ENCODE measurements around the gene PIP5K1A. TPM values are rescaled to one million over a fixed set of nuclear protein-coding genes. Genes with fewer than 3 reads are reported as not detected.

The PIP5K1A gene
- total RNA-seq, 1 experiment from 2014 or later = 63.3 TPM

DNA sequence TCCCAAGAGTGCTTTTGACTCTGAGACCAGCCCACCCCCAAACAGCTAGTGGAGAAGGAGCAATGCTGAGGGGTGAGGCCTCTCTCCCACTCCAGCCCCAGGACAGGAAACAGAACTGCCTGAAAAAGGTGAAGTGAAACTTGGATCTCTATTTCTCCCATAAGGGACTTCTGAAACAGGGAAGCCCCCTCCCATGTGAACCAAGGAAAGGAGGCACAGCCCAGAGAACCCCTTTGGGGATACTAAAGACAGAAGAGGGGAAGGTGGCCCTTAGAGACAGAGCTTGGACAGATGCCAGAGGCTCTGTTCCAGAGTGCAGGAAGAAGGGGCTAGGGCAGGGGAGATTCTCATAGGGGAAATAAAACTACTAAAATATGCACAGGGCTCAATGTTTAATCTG lies 39.0 kb upstream of the PIP5K1A start:
- no TSS peak for BruUV-seq (replicated peaks)
- Histone ChIP-seq H3K27ac (ENCODE audit: low read length) (no peak overlapping the region), H3K4me3 (ENCODE audit: low read length) (no peak overlapping the region), H3K79me2 (ENCODE audit: low read length) (peaks cover 5% of the 10 kb centered on the region), H3K4me1 (ENCODE audit: insufficient read depth, low read length) (peaks cover 4% of the 10 kb centered on the region), H3K9me2 (replicated peaks; ENCODE audit: low read length) (no peaks in the 10 kb centered on the region), H3K36me3 (ENCODE audit: low read depth, low read length) (peaks cover 5% of the 10 kb centered on the region; the same call in 1 of the 2 replicates), H2AFZ (ENCODE audit: low read length) (no peak overlapping the region), H4K20me1 (ENCODE audit: low read length) (no peaks in the 10 kb centered on the region), H3K9ac (ENCODE audit: low read length) (no peak overlapping the region), H3K4me2 (ENCODE audit: low read length) (no peak overlapping the region), H3K9me3 (ENCODE audit: low read length) (no peaks in the 10 kb centered on the region), H3F3A (ENCODE audit: low read length, unreplicated experiment) (no peaks in the 10 kb centered on the region), H3K27me3 (ENCODE audit: low read length) (no peaks in the 10 kb centered on the region)
- ATAC-seq (no peak), DNase-seq (no peak)
- intact Hi-C loops (cut with micrococcal nuclease) = loop anchor here (10.0 kb wide), 1 partner anchor 135 kb away; no protein-coding TSS in a partner anchor
- TF ChIP-seq CTCF (conservative IDR thresholded peaks at IDR 0.05; ENCODE audit: low read depth, low read length) (no peak), EZH2phosphoT487 (IDR thresholded peaks at IDR 0.05; ENCODE audit: borderline replicate concordance, low read length) (no peak), EZH2 (IDR thresholded peaks at IDR 0.05; ENCODE audit: low read length, unreplicated experiment) (no peak)
- ChIA-PET CTCF (interaction anchor here (1.3 kb wide), 1 partner anchor 60 kb away, joined by 4 read pairs; no protein-coding TSS in a partner anchor), POLR2A (ENCODE audit: unreplicated experiment) (no interaction called here)

GRCh38 chr1:151164732-151165280 lies 33.5 kb upstream of the PIP5K1A start:
- DNase-seq (no peak), ATAC-seq (peak; percentile 1; the same call in 1 of the 2 replicates)
- Histone ChIP-seq H4K20me1 (ENCODE audit: low read length) (no peaks in the 10 kb centered on the region), H3K4me1 (ENCODE audit: insufficient read depth, low read length) (peaks cover 18% of the 10 kb centered on the region), H3F3A (ENCODE audit: low read length, unreplicated experiment) (no peaks in the 10 kb centered on the region), H3K79me2 (ENCODE audit: low read length) (peaks cover 32% of the 10 kb centered on the region), H3K4me2 (ENCODE audit: low read length) (peak overlapping the region; percentile 94), H3K9me3 (ENCODE audit: low read length) (no peaks in the 10 kb centered on the region), H2AFZ (ENCODE audit: low read length) (peak overlapping the region; percentile 96), H3K4me3 (ENCODE audit: low read length) (peak overlapping the region; percentile 85), H3K36me3 (ENCODE audit: low read depth, low read length) (peaks cover 5% of the 10 kb centered on the region; the same call in 1 of the 2 replicates), H3K9ac (ENCODE audit: low read length) (peak overlapping the region; percentile 87), H3K9me2 (replicated peaks; ENCODE audit: low read length) (no peaks in the 10 kb centered on the region), H3K27me3 (ENCODE audit: low read length) (no peaks in the 10 kb centered on the region), H3K27ac (ENCODE audit: low read length) (no peak overlapping the region)
- POLR2A ChIA-PET (ENCODE audit: unreplicated experiment) = no interaction called here
- intact Hi-C loops (cut with micrococcal nuclease) = no loop called here
- TF ChIP-seq EZH2phosphoT487 (IDR thresholded peaks at IDR 0.05; ENCODE audit: borderline replicate concordance, low read length) (no peak), EZH2 (IDR thresholded peaks at IDR 0.05; ENCODE audit: low read length, unreplicated experiment) (no peak)
- BruUV-seq (replicated peaks) = no TSS peak
- CTCF ChIA-PET = interaction anchor here (0.7 to 1.6 kb wide), 2 partner anchors 65 to 87 kb away, joined by 3 to 12 read pairs; no protein-coding TSS in a partner anchor

GRCh38 chr1:151165281-151165737 lies 33.0 kb upstream of the PIP5K1A start:
- peak; percentile 37 for ATAC-seq
- Histone ChIP-seq H3F3A (ENCODE audit: low read length, unreplicated experiment) (no peaks in the 10 kb centered on the region), H2AFZ (ENCODE audit: low read length) (peak overlapping the region; percentile 96), H3K4me1 (ENCODE audit: insufficient read depth, low read length) (peaks cover 18% of the 10 kb centered on the region), H3K79me2 (ENCODE audit: low read length) (peaks cover 32% of the 10 kb centered on the region), H3K9me2 (replicated peaks; ENCODE audit: low read length) (no peaks in the 10 kb centered on the region), H3K36me3 (ENCODE audit: low read depth, low read length) (peaks cover 5% of the 10 kb centered on the region; the same call in 1 of the 2 replicates), H4K20me1 (ENCODE audit: low read length) (no peaks in the 10 kb centered on the region), H3K9ac (ENCODE audit: low read length) (peak overlapping the region; percentile 87), H3K27ac (ENCODE audit: low read length) (no peak overlapping the region), H3K27me3 (ENCODE audit: low read length) (no peaks in the 10 kb centered on the region), H3K9me3 (ENCODE audit: low read length) (no peaks in the 10 kb centered on the region), H3K4me3 (ENCODE audit: low read length) (peak overlapping the region; percentile 85), H3K4me2 (ENCODE audit: low read length) (peak overlapping the region; percentile 94)
- POLR2A ChIA-PET (ENCODE audit: unreplicated experiment) = interaction anchor here (0.6 kb wide), 1 partner anchor 24 kb away, joined by 10 read pairs; the partner anchor contains the start of gene VPS72
- BruUV-seq (replicated peaks) = TSS peak; percentile 51
- peak; percentile 21 for DNase-seq
- no peak for TF ChIP-seq CTCF (conservative IDR thresholded peaks at IDR 0.05; ENCODE audit: low read depth, low read length)
- TF ChIP-seq EZH2phosphoT487 (IDR thresholded peaks at IDR 0.05; ENCODE audit: borderline replicate concordance, low read length) = no peak
- TF ChIP-seq EZH2 (IDR thresholded peaks at IDR 0.05; ENCODE audit: low read length, unreplicated experiment) = no peak
- intact Hi-C loops (cut with micrococcal nuclease) = no loop called here
- CTCF ChIA-PET = interaction anchor here (0.7 to 1.6 kb wide), 2 partner anchors 65 to 87 kb away, joined by 3 to 12 read pairs; no protein-coding TSS in a partner anchor

All from PC-3 (cell line).